Peyer's patch (tissue), 4 donors: Measurements from ENCODE around the gene LYZL6.

Experiments used
- CTCF ChIP-seq, 6 experiments: fragments of 450-650 bp in 4 of 6; fragments of 200-600 bp in 2 of 6; sonication (generic) in 1 of 6; IDR thresholded peaks; one replicate each; pipeline ENCODE4 v1.5.1; 2017 to 2019; ENCODE audit warnings: antibody characterized with exemption in 6 of 6, mild to moderate bottlenecking in 3 of 6, moderate library complexity in 1 of 6
- POLR2A ChIP-seq, 2 donors: fragments of 450-650 bp; IDR thresholded peaks; one replicate each; pipeline ENCODE4 v1.5.1; 2017; ENCODE audit warnings: antibody characterized with exemption in 2 of 2, mild to moderate bottlenecking in 2 of 2, moderate library complexity in 2 of 2

GRCh38 chr17:35944151-35944550 lies 638 bp upstream of the LYZL6 start:
- TF ChIP-seq CTCF (IDR thresholded peaks at IDR 0.05) (no peak), POLR2A (IDR thresholded peaks at IDR 0.05) (no peak)
